AG10803 (cell line): Measurements from ENCODE around the gene ZBTB20.

Experiments
- DNase-seq: peaks from one replicate; pipeline ENCODE4 v3.0.0; 2010; ENCODE audit warnings: low read depth
- H3K4me3 ChIP-seq: 2 replicates; pipeline ENCODE4 v1.5.1; 2011; ENCODE audit warnings: mild to moderate bottlenecking, low read length, control low read depth
- TF ChIP-seq, protein P1 (sequence below): conservative IDR thresholded peaks from 2 replicates; pipeline ENCODE4 v1.5.1; 2011; ENCODE audit warnings: mild to moderate bottlenecking, low read length, control low read depth, inconsistent platforms

ZBTB20 gene

DNA sequence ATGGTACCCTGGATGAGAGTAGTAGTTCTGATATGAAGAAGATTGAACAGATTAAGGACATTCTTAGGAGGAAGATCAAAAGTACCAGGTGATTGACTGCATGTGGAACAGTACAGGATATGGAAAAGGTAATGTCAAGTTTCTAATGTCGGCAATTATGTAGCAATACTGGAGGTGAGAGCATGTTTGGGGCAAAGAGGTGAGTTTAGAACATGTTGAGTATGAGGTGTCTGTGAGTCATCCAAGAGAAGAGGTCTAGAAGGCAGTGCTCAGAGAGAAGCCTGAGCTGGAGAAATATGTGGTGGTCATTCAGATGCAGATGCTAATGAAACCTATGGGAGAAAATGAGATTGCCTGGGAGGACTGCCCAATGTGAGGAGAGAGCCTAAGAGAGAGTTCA, 305.6 kb downstream of the ZBTB20 start:
- TF ChIP-seq, protein P1, sequence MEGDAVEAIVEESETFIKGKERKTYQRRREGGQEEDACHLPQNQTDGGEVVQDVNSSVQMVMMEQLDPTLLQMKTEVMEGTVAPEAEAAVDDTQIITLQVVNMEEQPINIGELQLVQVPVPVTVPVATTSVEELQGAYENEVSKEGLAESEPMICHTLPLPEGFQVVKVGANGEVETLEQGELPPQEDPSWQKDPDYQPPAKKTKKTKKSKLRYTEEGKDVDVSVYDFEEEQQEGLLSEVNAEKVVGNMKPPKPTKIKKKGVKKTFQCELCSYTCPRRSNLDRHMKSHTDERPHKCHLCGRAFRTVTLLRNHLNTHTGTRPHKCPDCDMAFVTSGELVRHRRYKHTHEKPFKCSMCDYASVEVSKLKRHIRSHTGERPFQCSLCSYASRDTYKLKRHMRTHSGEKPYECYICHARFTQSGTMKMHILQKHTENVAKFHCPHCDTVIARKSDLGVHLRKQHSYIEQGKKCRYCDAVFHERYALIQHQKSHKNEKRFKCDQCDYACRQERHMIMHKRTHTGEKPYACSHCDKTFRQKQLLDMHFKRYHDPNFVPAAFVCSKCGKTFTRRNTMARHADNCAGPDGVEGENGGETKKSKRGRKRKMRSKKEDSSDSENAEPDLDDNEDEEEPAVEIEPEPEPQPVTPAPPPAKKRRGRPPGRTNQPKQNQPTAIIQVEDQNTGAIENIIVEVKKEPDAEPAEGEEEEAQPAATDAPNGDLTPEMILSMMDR = no peak

DNA sequence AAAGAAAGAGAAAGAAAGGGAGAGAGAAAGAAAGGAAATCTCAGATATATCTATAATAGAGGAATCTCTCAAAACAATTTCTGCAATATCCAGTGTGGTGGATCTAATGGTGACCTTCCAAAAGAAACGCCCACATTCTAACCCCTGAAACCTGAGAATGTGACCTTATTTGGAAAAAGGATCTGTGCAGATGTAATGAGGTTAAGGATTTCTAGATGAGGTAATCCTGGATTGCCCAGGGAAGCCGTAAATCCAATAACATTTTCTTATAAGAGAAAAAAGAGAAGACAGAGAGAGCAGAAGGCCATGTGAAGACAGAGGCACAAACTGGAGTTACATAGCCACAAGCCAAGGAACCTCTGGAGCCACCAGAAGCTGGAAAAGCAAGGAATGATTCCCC, 307.6 kb downstream of the ZBTB20 start:
- TF ChIP-seq, protein P1 = no peak
- peak; percentile 9 for DNase-seq
- H3K4me3 ChIP-seq = no peak overlapping the region

More for the DNA sequence above, 305.6 kb downstream of the ZBTB20 start:
- no peak overlapping the region for H3K4me3 ChIP-seq
- no peak for DNase-seq

DNA sequence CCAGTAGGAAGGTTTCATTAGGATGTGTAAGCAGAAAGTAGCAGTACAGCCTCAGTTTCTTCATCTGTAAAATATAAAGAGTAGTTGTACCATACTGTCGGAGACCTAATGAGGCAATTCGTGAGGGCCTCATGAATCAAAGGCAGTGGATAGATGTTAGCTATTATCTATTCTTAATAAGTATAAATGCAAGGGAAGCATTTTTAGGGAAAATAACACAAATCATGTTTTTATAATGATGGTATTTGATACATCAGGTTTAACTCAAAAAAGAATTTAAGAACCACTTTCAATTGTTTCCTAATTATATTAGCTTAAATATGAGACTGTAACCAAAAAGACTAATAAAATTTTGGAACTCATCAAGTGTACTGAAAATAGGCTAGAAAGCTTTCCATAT, 309.1 kb downstream of the ZBTB20 start:
- no peak overlapping the region for H3K4me3 ChIP-seq
- no peak for DNase-seq
- TF ChIP-seq, protein P1 = no peak

DNA sequence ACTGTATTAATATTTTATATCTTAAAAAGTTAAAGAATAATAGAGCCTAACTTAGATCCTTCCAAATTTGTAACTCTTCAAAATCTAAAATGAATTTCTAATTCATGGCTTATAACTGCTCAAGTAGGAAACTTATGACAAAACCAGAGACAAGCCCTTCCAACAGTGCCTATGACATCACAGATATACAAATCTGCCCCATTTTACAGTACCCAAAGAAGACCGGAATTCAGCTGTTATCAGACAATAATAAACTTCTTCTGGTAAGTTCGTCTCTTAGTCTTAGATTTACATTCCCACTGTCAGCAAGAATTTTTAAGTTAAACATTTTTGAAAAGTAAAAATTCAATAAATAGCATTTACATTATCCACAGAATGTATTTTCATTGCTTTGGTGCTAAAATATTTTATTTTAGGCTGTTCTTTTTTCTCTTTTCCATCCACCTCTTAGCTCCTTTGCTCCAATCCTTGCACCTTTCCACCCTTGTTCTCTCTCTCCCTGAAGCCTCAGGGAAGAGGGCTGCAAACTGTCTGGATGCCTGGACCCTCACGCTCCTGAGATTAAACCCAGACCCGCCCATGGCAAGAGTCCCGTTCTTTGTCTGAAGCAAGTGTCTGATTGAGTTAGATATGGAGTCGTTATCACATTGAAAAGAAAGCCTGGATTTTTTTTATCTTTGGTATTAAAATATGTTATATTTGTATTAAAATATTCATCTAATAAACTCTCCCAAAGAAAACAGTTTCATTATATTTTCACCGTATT, 312.7 kb downstream of the ZBTB20 start:
- no peak for DNase-seq
- TF ChIP-seq, protein P1 = no peak
- H3K4me3 ChIP-seq = no peak overlapping the region

DNA sequence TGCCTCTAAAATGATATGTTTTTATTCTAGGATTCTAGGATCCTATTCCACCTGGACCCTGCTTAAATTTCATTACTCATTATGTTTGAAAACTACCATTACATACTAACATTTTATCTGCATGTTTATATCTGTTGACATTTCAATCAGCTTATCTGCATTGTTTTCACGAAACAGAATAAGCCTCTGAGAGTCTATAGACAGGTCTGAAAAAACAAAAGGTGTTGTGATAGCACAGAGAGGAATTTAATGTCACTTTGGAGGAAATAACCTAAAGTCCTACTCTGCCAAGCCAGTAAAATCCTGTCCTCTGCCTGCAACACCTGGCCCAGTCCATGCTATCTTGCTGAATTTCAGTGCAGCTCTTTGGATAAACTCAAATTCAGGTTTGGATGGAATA, 315.2 kb downstream of the ZBTB20 start:
- TF ChIP-seq, protein P1 = no peak
- DNase-seq = no peak
- H3K4me3 ChIP-seq = no peak overlapping the region

DNA sequence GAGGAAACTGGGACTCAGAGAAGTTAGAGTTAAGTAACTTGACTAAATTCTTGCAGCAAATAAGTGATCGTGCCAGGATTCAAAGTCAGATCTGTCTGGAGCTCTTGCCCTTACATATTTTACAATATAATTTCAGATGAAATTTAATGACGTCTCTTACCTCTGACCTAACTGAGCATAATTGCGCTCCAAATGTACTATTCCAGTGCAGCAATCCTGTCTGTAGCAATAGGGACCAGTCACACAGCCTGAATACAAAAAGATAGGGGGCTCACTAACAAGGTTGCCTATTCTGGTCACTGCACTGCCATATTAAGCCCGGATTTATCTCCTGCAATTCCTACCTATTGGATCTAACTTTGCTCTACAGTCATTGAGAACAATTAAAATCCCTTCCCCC, 316.4 kb downstream of the ZBTB20 start:
- TF ChIP-seq, protein P1 = no peak
- DNase-seq = no peak
- no peak overlapping the region for H3K4me3 ChIP-seq

DNA sequence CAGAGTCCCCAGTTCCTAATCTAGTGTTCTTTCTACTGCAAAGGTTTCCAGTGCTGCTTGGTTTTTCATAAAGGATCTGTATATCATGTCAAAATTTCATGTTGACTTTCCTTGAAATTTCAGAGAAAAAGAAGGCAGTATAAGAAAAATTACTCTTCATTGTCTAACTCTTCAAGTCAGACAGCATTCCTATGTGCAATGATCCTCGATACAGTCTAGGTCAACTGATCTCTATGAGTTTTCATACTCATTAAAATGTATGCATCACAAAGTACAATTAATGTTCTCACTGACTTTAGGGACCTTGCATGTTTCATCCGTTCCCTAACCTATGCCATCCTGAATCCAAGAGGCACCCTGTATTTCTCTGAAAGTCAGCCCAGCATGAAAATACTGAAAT, 317.3 kb downstream of the ZBTB20 start:
- TF ChIP-seq, protein P1 = no peak

More for the DNA sequence above, 317.3 kb downstream of the ZBTB20 start:
- H3K4me3 ChIP-seq = no peak overlapping the region
- DNase-seq = no peak
